Tibial nerve (tissue), 4 donors: Measurements from ENCODE around the gene OPN5.

ENCODE experiments used
- EP300 ChIP-seq, 2 donors: sonication (generic); formaldehyde crosslinking; IDR thresholded peaks; one replicate each; pipeline ENCODE4 v1.6.1; 2017; ENCODE audit warnings: antibody characterized with exemption in 2 of 2, mild to moderate bottlenecking in 1 of 2
- POLR2A ChIP-seq, 2 donors: fragments of 450-650 bp; IDR thresholded peaks; one replicate each; pipeline ENCODE4 v1.6.1; 2017; ENCODE audit warnings: antibody characterized with exemption in 2 of 2, mild to moderate bottlenecking in 2 of 2, moderate library complexity in 2 of 2
- TF ChIP-seq, protein P1 (sequence below), 5 experiments: fragments of 200-600 bp in 3 of 5; fragments of 450-650 bp in 2 of 5; sonication (generic) in 3 of 5; IDR thresholded peaks; one replicate each; pipeline ENCODE4 v1.5.1; 2016 to 2019; ENCODE audit warnings: antibody characterized with exemption in 5 of 5, mild to moderate bottlenecking in 3 of 5, moderate library complexity in 2 of 5

DNA sequence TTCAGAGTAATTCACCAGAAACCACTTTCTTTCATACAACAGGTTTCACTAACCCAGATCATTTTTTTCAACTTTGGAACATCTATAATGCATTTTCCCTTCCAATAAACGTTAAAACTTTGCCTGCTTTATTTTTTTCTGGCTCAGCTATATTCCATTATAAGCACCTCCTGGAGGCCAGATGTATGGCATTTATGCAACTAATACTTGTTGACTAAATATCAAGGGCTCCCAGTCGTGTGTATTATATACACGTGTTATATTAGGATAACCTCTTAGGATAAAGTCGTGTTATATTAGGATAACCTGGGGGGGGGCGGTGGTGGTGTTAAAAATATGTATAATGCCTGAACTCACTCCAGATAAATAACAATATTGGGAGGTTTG, 6.7 kb downstream of the OPN5 start:
- TF ChIP-seq, protein P1, sequence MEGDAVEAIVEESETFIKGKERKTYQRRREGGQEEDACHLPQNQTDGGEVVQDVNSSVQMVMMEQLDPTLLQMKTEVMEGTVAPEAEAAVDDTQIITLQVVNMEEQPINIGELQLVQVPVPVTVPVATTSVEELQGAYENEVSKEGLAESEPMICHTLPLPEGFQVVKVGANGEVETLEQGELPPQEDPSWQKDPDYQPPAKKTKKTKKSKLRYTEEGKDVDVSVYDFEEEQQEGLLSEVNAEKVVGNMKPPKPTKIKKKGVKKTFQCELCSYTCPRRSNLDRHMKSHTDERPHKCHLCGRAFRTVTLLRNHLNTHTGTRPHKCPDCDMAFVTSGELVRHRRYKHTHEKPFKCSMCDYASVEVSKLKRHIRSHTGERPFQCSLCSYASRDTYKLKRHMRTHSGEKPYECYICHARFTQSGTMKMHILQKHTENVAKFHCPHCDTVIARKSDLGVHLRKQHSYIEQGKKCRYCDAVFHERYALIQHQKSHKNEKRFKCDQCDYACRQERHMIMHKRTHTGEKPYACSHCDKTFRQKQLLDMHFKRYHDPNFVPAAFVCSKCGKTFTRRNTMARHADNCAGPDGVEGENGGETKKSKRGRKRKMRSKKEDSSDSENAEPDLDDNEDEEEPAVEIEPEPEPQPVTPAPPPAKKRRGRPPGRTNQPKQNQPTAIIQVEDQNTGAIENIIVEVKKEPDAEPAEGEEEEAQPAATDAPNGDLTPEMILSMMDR (IDR thresholded peaks at IDR 0.05), result no peak
- TF ChIP-seq POLR2A (IDR thresholded peaks at IDR 0.05) (no peak), EP300 (IDR thresholded peaks at IDR 0.05) (no peak)
